H9 (cell line): Measurements from ENCODE around the gene ANAPC2. TPM values are rescaled to one million over a fixed set of nuclear protein-coding genes. Genes with fewer than 3 reads are reported as not detected.

ENCODE experiments used
- DNase-seq: peaks from one replicate; pipeline ENCODE4 v3.0.0-alpha.2; 2017
- H2AFZ ChIP-seq: one replicate; pipeline ENCODE4 v1.6.1; 2013; ENCODE audit warnings: mild to moderate bottlenecking, low read length, control low read depth, moderate library complexity
- H2AK5ac ChIP-seq: 2 replicates; pipeline ENCODE4 v1.6.1; 2013; ENCODE audit warnings: low read length, control low read depth, mixed read lengths; ENCODE audit not compliant: insufficient read length
- H2BK120ac ChIP-seq: one replicate; pipeline ENCODE4 v1.6.1; 2013; ENCODE audit warnings: low read depth, mild to moderate bottlenecking, low read length, control low read depth, inconsistent platforms; ENCODE audit not compliant: poor library complexity, severe bottlenecking
- H2BK12ac ChIP-seq: 2 replicates; pipeline ENCODE4 v1.6.1; 2013; ENCODE audit warnings: low read length, control low read depth, mixed read lengths, low read depth; ENCODE audit not compliant: insufficient read length
- H2BK15ac ChIP-seq: 2 replicates; pipeline ENCODE4 v1.6.1; 2013; ENCODE audit warnings: low read depth, low read length, control low read depth
- H2BK20ac ChIP-seq: one replicate; pipeline ENCODE4 v1.6.1; 2013; ENCODE audit warnings: low read depth, mild to moderate bottlenecking, low read length, control low read depth, inconsistent platforms; ENCODE audit not compliant: poor library complexity, severe bottlenecking
- H2BK5ac ChIP-seq: 2 replicates; pipeline ENCODE4 v1.6.1; 2013; ENCODE audit warnings: low read length, control low read depth, mixed read lengths; ENCODE audit not compliant: insufficient read length
- H3K14ac ChIP-seq: 2 replicates; pipeline ENCODE4 v1.6.1; 2013; ENCODE audit warnings: low read length, control low read depth; ENCODE audit not compliant: insufficient read depth
- H3K18ac ChIP-seq: 2 replicates; pipeline ENCODE4 v1.6.1; 2013; ENCODE audit warnings: low read depth, mild to moderate bottlenecking, mixed read lengths, low read length, control low read depth; ENCODE audit not compliant: insufficient read length
- H3K23ac ChIP-seq: 2 replicates; pipeline ENCODE4 v1.6.1; 2013; ENCODE audit warnings: low read length, control low read depth, mixed read lengths, low read depth; ENCODE audit not compliant: insufficient read length
- H3K23me2 ChIP-seq: 2 replicates; pipeline ENCODE4 v1.6.1; 2013; ENCODE audit warnings: low read depth, mild to moderate bottlenecking, mixed read lengths, low read length, control low read depth; ENCODE audit not compliant: insufficient read length, poor library complexity, severe bottlenecking
- H3K27ac ChIP-seq: 2 replicates; pipeline ENCODE4 v1.5.1; 2013; ENCODE audit warnings: low read length, control low read depth, mixed read lengths, low read depth; ENCODE audit not compliant: insufficient read length
- H3K27me3 ChIP-seq: 2 replicates; pipeline ENCODE4 v1.6.1; 2013; ENCODE audit warnings: low read length, control low read depth, inconsistent platforms; ENCODE audit not compliant: insufficient read depth
- H3K4ac ChIP-seq: 2 replicates; pipeline ENCODE4 v1.6.1; 2013; ENCODE audit warnings: low read depth, mild to moderate bottlenecking, control low read depth, inconsistent platforms, low read length, moderate library complexity
- H3K4me1 ChIP-seq: 2 replicates; pipeline ENCODE4 v1.6.1; 2013; ENCODE audit warnings: low read length, control low read depth, inconsistent platforms; ENCODE audit not compliant: insufficient read depth
- H3K4me2 ChIP-seq: 2 replicates; pipeline ENCODE4 v1.6.1; 2013; ENCODE audit warnings: low read length, control low read depth, mixed read lengths; ENCODE audit not compliant: insufficient read length, insufficient read depth
- H3K56ac ChIP-seq: 2 replicates; pipeline ENCODE4 v1.6.1; 2013; ENCODE audit warnings: low read depth, mild to moderate bottlenecking, mixed read lengths, low read length, control low read depth; ENCODE audit not compliant: insufficient read length
- H3K79me1 ChIP-seq: 2 replicates; pipeline ENCODE4 v1.6.1; 2013; ENCODE audit warnings: low read depth, mild to moderate bottlenecking, moderate library complexity, low read length, control low read depth, inconsistent platforms; ENCODE audit not compliant: insufficient read depth, poor library complexity, severe bottlenecking
- H3K79me2 ChIP-seq: 2 replicates; pipeline ENCODE4 v1.6.1; 2013; ENCODE audit warnings: low read length, control low read depth, inconsistent platforms; ENCODE audit not compliant: insufficient read depth
- H3K9ac ChIP-seq: 2 replicates; pipeline ENCODE4 v1.6.1; 2013; ENCODE audit warnings: low read length, control low read depth, mixed read lengths; ENCODE audit not compliant: insufficient read length; ENCODE audit errors: extremely low read depth
- H3K9me3 ChIP-seq: one replicate; pipeline ENCODE4 v1.6.1; 2013; ENCODE audit warnings: low read depth, low read length, inconsistent platforms; ENCODE audit not compliant: control insufficient read depth
- H3T11ph ChIP-seq: one replicate; pipeline ENCODE4 v1.6.1; 2013; ENCODE audit warnings: mild to moderate bottlenecking, low read length, control low read depth, inconsistent platforms
- H4K20me1 ChIP-seq: one replicate; pipeline ENCODE4 v1.6.1; 2013; ENCODE audit not compliant: control insufficient read depth, insufficient read length, insufficient read depth
- H4K5ac ChIP-seq: 2 replicates; pipeline ENCODE4 v1.6.1; 2013; ENCODE audit warnings: low read depth, mild to moderate bottlenecking, mixed read lengths, low read length, control low read depth; ENCODE audit not compliant: insufficient read length
- H4K8ac ChIP-seq: replicated peaks from 2 replicates; pipeline ENCODE4 v1.6.1; 2013; ENCODE audit warnings: low read length, control low read depth, mixed read lengths, low read depth; ENCODE audit not compliant: insufficient read length
- H4K91ac ChIP-seq: 2 replicates; pipeline ENCODE4 v1.6.1; 2013; ENCODE audit warnings: low read depth, mild to moderate bottlenecking, moderate library complexity, mixed read lengths, low read length, control low read depth; ENCODE audit not compliant: insufficient read length
- H3K27ac Mint-ChIP-seq, 3 experiments: 2 replicates in 2 of 3; 3 replicates in 1 of 3; pipeline ENCODE4 v1.8.0; 2020 to 2021; ENCODE audit warnings: mixed read lengths in 3 of 3, mild to moderate bottlenecking in 1 of 3, moderate library complexity in 1 of 3
- H3K27me3 Mint-ChIP-seq: 2 replicates; pipeline ENCODE4 v1.8.0; 2021; ENCODE audit warnings: low read depth, mild to moderate bottlenecking, moderate library complexity, mixed read lengths
- H3K36me3 Mint-ChIP-seq, 3 experiments: 2 replicates in 2 of 3; 3 replicates in 1 of 3; pipeline ENCODE4 v1.8.0; 2020 to 2021; ENCODE audit warnings: low read depth in 3 of 3, mixed read lengths in 3 of 3; ENCODE audit not compliant: insufficient read depth in 1 of 3
- H3K4me1 Mint-ChIP-seq, 2 experiments: 2 replicates each; pipeline ENCODE4 v1.8.0; 2020; ENCODE audit warnings: mixed read lengths in 2 of 2
- H3K4me3 Mint-ChIP-seq, 2 experiments: 2 replicates in 1 of 2; 3 replicates in 1 of 2; pipeline ENCODE4 v1.8.0; 2020 to 2021; ENCODE audit warnings: mild to moderate bottlenecking in 2 of 2, mixed read lengths in 2 of 2, moderate library complexity in 1 of 2
- H3K9me3 Mint-ChIP-seq, 2 experiments: 2 replicates in 1 of 2; 3 replicates in 1 of 2; pipeline ENCODE4 v1.8.0; 2020; ENCODE audit warnings: mild to moderate bottlenecking in 2 of 2, mixed read lengths in 2 of 2, moderate library complexity in 1 of 2
- CTCF ChIP-seq: fragments of 200-600 bp; sonication (generic); conservative IDR thresholded peaks from 3 replicates; pipeline ENCODE4 v1.8.0; 2021; ENCODE audit warnings: antibody characterized with exemption, mild to moderate bottlenecking
- WGBS: extraction: QIAGEN DNeasy Blood & Tissue Kit; methylation state at CpG from one replicate; pipeline ENCODE4 v1.1.7; 2013; ENCODE audit warnings: missing lambda C conversion rate, low lambda C conversion rate, mixed read lengths; ENCODE audit not compliant: insufficient read length; ENCODE audit errors: extremely low coverage; 5-methylcytosine and 5-hydroxymethylcytosine counted together
- total RNA-seq: library from RNA; stranded (reverse); gene quantifications from 2 replicates; pipeline ENCODE4 v1.2.1, GENCODE V29; 2021

Gene ANAPC2
- total RNA-seq, 1 experiment from 2014 or later = 54.8 TPM

GRCh38 chr9:137212520-137212919 is 24.2 kb upstream of the ANAPC2 start:
- Mint-ChIP-seq H3K27me3 (no peaks in the 10 kb centered on the region), H3K4me3 (no peak overlapping the region)
- H2BK12ac ChIP-seq = no peak overlapping the region

More at GRCh38 chr9:137212520-137212919, 24.2 kb upstream of the ANAPC2 start:
- H3T11ph ChIP-seq = no peak overlapping the region
- H3K9me3 ChIP-seq = no peaks in the 10 kb centered on the region
- no peaks in the 10 kb centered on the region for H4K20me1 ChIP-seq
- no CpG with 5 or more reads among the region's 21 CpGs for WGBS
- no peaks in the 10 kb centered on the region for H3K9me3 Mint-ChIP-seq
- no peak overlapping the region for H3K4ac ChIP-seq
- peaks cover under 1% of the 10 kb centered on the region for H3K79me1 ChIP-seq
- H3K4me2 ChIP-seq = no peak overlapping the region
- H2AK5ac ChIP-seq = no peak overlapping the region
- H3K23ac ChIP-seq = no peak overlapping the region
- H2BK20ac ChIP-seq = no peak overlapping the region
- H2BK15ac ChIP-seq = no peak overlapping the region
- H3K79me2 ChIP-seq = no peaks in the 10 kb centered on the region
- no peak overlapping the region for H4K5ac ChIP-seq
- H2BK5ac ChIP-seq = no peak overlapping the region
- H3K27me3 ChIP-seq = no peaks in the 10 kb centered on the region
- H3K56ac ChIP-seq = no peak overlapping the region
- H2BK120ac ChIP-seq = no peak overlapping the region
- no peak overlapping the region for H3K14ac ChIP-seq
- no peak for DNase-seq
- no peak overlapping the region for H4K91ac ChIP-seq
- peaks cover 6 to 41% (median 32%) of the 10 kb centered on the region in 3 experiments; a peak in 6 of 7 replicates for H3K36me3 Mint-ChIP-seq
- H3K9ac ChIP-seq = no peak overlapping the region
- no peak overlapping the region for H2AFZ ChIP-seq
- no peak; the same call in 2 of the 3 replicates for TF ChIP-seq CTCF
- peaks cover 4 to 5% of the 10 kb centered on the region in 2 experiments for H3K4me1 Mint-ChIP-seq
- H3K18ac ChIP-seq = no peak overlapping the region
- no peak overlapping the region for H4K8ac ChIP-seq
- no peaks in the 10 kb centered on the region; the same call in 1 of the 2 replicates for H3K4me1 ChIP-seq
- H3K27ac ChIP-seq = no peak overlapping the region
- H3K23me2 ChIP-seq = no peaks in the 10 kb centered on the region
- H3K27ac Mint-ChIP-seq = no peak overlapping the region
